NCI-H1436 (cell line): Measurements from ENCODE around the gene ST8SIA2.

Experiments used
- DNase-seq: peaks from one replicate; lab custom pipeline; 2025; lab: John Stamatoyannopoulos, UW

Gene ST8SIA2

DNA sequence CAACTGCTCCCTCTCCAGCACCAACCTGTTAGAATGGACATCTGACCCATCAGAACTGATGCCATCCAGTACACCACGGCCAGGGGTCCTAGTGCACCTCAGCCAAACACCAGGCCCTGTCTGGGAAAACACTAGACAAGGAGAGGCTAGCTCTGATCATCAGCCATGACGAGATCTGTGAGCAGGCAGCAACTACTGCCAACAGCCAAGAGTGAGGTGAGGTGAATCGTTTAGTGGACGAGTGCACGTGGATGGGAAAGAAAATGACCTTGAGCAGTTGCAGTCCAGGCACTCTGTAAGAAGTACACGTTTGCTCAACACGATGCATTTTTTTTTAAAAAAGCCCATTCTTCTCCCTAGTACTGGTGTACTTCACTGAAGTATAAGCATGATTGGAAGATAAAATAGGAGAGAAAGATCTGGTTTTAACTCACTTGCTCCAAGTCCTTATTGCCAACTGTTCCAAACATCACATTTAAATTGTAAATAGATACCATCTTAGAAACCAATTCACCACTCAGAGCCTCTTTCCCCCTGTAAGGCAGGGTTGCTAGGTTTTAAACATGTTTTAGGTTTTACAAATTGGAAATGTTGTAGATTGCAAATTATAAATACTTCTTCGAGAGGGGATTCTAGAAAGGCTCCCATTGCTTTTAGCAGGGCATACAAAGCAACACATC lies 5.7 kb downstream of the ST8SIA2 start:
- no peak for DNase-seq

DNA sequence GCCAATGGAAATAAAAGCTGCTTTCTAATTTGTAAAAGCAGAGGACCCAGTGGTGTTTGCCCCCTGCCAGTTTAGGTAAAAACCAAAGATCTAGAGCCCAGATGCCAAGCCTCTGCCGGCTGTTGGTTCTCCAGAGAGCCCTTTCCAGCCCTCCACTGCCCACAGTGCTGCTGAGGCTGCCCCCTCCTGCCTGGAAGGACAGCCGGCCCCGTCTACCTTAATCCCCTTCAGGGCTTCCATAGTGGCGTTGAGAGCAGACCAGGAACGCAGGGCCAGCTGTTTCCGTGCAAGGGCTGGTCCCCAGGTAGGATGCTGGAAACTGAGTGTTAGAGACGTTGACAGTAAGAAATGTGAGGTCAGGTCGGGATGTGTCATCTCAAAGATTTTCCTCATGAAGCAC lies 6.9 kb downstream of the ST8SIA2 start:
- no peak for DNase-seq

GRCh38 chr15:92400980-92401787 lies 7.5 kb downstream of the ST8SIA2 start:
- no peak for DNase-seq

DNA sequence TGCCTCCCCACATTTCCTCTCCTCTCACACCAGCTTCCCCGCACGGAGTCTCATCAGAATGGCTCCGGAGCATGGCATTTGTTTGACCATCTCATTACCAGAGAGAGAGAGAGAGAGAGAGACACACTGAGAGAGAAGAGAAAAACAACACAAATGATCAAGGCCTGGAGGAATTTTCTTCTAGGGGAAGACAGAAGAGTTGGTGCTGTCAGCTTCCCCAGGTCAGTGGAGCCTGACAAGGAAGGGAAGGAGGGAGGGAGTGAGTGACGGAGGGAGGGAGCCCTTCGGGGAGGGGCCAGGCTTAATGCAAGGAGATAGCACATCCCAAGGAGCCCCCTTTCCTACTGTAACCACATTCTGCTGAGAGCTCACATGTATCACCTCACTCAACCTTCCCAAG lies 9.1 kb downstream of the ST8SIA2 start:
- DNase-seq = no peak

GRCh38 chr15:92405942-92406341 lies 12.3 kb downstream of the ST8SIA2 start:
- DNase-seq = no peak

DNA sequence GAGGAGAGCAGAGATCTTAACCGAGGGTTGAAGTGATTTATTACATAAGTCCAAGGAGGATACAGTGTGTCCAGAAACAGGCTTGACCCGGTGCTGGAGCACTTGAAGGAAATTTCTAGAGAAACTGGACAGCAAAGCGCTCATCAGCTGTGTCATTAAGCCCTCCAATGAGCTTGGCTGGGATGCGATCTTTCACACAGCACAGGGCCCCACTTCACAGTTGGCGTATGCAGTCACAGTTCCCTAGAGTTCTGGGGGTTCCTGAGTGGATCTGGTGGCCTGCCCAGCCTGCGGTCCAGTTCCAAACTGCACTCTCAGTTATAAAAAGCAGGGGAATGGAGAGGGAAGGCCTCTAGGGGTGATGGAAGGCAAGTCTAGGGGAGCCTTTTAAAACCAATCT lies 13.6 kb downstream of the ST8SIA2 start:
- DNase-seq = no peak

DNA sequence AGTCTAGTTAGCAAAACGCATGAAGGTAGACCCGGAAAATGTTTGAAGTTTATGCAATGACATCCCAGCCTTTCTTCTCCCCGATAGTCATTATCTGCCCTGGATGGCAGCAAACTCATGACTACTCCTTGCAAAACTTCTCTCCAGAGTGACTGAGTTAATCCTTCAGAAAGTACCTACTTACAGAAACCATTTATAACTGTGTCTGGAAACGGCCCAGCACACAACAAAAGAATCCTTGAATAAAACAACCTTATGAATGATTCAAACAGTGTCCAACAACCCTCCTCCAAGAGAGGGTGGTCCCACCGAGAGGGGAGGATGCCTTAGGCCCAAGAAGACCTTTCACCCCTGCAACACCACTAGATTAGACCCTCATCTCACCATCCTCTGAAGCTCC lies 14.2 kb downstream of the ST8SIA2 start:
- no peak for DNase-seq

- DNase-seq = no peak
Observed at GRCh38 chr15:92409006-92409405, 15.3 kb downstream of the ST8SIA2 start.

DNA sequence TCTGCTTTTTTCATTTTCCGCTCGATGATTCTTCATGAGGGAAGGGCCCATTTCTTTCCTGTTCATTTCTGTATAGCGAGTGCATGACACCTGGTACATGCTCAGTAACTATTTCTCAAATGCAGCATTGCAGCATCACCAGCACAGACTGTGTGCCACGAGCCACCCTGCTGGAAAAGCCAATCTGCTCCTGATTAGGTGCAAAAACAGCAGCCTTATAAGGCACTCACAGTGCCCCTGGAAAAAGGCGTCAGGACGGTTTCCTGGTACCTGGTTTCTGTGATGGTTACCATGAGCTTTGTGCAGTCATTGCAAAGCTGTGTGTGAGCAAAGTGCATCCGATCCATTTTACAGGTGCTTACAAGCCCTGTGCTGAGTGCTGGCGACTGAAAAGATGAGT lies 15.8 kb downstream of the ST8SIA2 start:
- DNase-seq = no peak

DNA sequence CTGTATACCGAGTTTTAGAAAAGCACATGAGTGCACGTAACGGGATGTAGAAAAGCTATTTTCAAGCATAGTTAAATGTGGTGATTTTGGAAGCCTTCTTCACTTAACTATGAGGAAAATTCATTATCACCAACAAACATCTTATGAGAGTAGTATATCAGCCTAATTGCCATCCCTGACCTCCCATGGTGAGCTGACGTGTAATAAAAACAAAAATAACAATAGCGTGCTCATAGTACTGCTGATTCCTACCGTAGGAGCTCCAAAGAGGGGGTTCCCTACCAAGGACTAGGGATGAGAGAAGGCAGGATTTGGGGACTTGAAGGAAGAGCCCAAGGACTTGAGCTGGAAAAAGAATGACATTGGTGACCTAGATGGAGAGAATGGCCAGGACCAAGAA lies 16.9 kb downstream of the ST8SIA2 start:
- DNase-seq = no peak

- no peak for DNase-seq
Observed at GRCh38 chr15:92411256-92411655, 17.6 kb downstream of the ST8SIA2 start.

GRCh38 chr15:92413510-92413909 lies 19.8 kb downstream of the ST8SIA2 start:
- DNase-seq = no peak

DNA sequence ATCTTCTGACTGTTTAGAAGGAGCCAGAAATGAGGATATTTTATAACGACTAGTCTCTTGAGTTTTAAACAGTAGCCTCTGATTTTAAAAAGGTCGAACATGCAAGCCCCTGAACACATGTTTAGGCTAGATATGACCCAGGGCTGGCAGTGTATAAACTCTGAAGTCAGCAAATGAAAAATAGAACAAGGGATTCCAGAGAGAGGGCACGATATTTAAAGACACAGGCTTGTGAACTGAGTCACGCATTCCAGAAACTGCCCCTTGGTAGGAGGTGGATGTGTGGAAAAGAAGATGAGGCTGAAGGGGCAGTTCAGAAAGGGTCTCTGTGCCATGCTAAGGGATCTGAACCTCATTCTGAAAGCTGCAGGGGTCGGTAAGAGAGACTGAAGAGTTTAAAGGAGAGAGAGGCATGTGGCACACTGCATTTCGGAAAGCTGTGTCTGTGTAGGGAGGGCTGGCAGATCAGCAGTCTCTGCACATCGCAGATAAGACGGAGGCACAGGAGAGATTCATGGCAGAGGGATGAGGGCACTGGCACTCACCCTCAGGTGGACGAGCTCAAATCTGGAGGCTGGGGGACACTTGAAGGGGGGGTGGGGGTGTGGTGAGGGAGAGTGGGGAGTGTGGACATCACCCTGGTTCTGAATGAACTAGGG lies 22.1 kb downstream of the ST8SIA2 start:
- DNase-seq = no peak

DNA sequence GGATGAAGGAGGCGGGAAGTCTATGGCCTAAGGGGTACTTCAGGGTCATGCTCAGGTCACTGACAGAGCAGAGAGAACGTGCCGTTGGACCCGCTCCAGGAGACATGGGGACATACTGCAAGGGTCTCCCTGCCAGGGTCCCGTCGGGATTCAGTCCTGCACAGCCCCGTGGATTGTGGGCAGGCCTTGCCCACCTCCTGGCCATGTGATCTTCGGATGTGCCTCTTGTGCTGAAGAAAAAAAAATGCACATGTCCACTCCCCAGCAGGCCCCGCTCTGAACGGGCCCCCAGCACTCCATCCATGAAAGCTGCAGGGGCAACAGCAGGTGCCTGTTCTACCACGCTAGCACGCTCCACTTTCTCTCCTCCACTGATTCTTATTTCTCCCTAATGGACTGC lies 22.9 kb downstream of the ST8SIA2 start:
- no peak for DNase-seq

GRCh38 chr15:92417716-92418115 lies 24.0 kb downstream of the ST8SIA2 start:
- no peak for DNase-seq

GRCh38 chr15:92418864-92419263 lies 25.2 kb downstream of the ST8SIA2 start:
- no peak for DNase-seq

DNA sequence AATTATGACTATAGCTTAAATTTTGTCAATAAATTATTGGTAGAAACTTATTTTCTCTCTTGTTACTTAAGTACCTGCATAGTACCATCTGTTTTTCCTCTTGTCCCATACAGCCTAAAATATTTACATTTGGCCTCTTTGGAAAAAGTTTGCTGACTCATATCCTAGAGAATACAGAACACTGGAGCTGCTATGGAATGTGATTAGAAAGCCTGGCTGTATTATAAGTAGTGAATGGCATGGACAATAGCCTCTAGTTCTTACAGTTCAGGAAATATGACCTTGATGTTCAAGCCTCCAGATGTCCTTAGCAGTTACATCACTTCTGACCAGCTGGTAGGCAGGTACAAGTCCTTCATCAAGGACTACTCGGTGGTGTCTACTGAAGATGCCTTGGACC lies 28.3 kb downstream of the ST8SIA2 start:
- no peak for DNase-seq

DNA sequence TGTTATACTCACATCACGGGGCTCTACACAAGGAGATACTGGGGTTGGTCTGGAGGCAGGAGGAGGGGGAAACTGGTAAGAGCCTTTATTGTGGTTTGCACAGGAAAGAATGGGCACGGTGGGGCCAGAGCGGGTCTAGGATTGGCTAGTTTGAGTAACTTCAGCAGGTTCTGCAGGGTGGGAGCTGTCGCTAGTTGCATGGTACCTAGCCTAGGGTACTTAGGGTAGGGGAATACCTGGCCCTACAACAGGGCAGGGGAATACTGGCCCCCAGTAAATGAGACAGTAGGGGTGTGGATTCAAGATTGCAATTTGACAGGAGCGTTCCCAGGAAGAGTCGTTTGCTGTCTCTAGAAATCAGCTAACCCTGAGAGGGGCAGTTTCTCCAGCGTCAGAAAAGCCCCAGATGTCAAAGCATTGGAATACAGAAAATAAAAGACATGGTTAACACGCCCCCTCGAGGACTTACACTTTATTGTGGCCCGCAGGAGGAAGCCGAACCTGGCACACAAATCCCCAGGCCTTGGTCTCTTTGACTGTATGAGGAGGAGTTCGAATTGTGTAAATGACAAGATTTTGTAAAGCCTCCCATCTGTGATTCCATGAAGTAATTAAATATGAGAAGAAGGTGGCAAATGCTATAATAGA lies 32.0 kb downstream of the ST8SIA2 start:
- DNase-seq = no peak

DNA sequence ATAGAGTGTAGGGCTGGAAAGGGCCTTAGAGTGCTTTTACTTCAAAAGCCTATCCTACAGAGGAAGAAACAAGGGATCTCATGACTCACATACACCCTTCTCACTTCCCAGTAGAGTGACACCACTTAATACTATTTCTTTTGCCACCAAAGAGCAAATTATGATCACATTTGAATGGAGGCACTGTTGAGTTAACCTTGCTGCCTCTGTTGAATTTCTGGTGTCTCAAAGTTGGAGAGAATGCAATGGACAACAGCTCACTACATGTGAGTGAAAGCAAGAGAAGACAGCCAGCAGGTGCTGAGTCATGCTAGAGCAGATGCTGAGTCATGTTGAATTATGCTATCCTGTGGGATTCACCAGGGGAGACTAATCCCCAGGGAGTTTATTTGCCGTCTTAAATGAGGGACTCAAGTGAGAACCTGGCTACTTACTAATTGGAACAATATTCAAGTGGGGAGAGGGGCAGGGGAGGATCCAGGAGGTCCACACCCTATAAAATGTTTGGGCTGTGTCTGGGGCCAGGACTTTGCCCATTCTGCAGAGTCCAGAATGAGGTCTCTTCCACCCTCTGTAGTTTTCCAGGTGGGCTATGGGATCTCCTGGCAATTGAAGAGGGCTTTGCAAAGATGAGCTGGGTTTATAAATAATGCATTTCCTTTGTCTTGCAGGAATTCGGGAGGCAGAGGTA lies 35.8 kb downstream of the ST8SIA2 start:
- DNase-seq = no peak

GRCh38 chr15:92430069-92430440 lies 36.4 kb downstream of the ST8SIA2 start:
- DNase-seq = no peak

GRCh38 chr15:92435145-92435544 lies 41.5 kb downstream of the ST8SIA2 start:
- DNase-seq = no peak

- DNase-seq = no peak
Observed at GRCh38 chr15:92438471-92438870, 44.8 kb downstream of the ST8SIA2 start.
